NCI-H460 (cell line): ENCODE measurements around the gene ABCD1. TPM values are rescaled to one million over a fixed set of nuclear protein-coding genes. Genes with fewer than 3 reads are reported as not detected.

ENCODE experiments used
- DNase-seq: peaks from one replicate; pipeline ENCODE4 v3.0.0-alpha.2; 2016; ENCODE audit warnings: low read depth; ENCODE audit errors: extremely low read depth
- total RNA-seq: library from RNA; depleted of rRNA; stranded (reverse); fragments of >200 nt; shearing (Covaris generic); gene quantifications from 2 replicates; pipeline ENCODE4 v1.2.3, GENCODE V29; 2014

ABCD1 gene
- total RNA-seq, 1 experiment from 2014 or later, result 11.2 TPM

- DNase-seq, result no peak
Measured at GRCh38 chrX:153770601-153771414, 46.2 kb downstream of the ABCD1 start.

DNA sequence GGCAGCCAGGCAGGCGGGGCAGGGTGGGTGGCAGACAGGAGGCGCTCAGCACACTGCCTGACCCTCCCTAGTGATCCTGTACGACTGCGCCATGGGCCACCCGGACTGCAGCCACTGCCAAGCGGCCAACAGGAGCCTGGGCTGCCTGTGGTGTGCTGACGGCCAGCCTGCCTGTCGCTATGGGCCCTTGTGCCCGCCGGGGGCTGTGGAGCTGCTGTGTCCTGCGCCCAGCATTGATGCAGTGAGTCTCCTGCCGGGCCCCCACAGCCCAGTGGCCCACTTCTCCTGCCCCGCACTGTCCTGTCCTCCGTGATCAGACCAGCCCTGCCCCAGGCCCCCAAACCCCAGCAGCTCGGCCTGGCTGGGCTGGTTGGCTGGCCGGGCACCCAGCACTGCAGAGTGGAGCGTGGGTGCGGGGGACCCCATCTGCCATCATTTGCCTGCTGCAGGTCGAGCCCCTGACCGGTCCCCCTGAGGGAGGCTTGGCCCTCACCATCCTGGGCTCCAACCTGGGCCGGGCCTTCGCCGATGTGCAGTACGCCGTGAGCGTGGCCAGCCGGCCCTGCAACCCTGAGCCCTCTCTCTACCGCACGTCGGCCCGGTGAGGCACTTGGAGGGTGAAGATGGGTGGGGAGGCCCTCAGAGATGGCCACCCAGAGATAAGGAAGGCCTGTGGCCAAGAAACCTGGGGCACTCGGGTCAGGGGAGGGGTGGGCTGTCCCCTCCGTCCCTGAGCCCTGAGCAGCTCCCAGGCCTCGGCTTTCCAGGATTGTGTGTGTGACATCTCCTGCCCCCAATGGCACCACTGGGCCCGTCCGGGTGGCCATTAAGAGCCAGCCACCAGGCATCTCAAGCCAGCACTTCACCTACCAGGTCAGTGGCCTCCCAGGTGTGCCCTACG, 47.0 kb downstream of the ABCD1 start:
- no peak for DNase-seq

GRCh38 chrX:153772316-153773217, 47.9 kb downstream of the ABCD1 start:
- no peak for DNase-seq

GRCh38 chrX:153773218-153773611, 48.6 kb downstream of the ABCD1 start:
- DNase-seq, result no peak

DNA sequence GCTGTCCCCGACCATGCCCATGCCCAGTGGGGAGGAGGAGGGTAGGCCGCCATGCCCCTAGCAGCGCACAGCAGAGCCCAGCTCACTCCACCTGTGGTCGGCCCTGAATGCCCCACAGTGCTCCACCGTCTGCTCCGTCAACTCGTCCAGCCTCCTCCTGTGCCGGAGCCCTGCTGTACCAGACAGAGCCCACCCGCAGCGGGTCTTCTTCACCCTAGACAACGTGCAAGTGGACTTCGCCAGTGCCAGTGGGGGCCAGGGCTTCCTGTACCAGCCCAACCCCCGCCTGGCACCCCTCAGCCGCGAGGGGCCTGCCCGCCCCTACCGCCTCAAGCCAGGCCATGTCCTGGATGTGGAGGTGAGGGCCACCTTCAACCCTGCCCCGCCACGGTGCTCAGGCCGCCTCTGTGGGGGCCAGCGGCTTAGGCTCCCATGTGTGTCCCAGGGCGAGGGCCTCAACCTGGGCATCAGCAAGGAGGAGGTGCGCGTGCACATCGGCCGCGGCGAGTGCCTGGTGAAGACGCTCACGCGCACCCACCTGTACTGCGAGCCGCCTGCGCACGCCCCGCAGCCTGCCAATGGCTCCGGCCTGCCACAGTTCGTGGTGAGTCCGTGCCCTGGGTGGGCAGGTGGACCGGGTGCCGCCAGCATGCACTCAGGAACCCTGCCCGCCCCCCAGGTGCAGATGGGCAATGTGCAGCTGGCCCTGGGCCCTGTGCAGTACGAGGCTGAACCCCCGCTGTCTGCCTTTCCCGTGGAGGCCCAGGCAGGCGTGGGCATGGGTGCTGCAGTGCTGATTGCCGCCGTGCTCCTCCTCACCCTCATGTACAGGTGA, 49.3 kb downstream of the ABCD1 start:
- DNase-seq, result no peak

DNA sequence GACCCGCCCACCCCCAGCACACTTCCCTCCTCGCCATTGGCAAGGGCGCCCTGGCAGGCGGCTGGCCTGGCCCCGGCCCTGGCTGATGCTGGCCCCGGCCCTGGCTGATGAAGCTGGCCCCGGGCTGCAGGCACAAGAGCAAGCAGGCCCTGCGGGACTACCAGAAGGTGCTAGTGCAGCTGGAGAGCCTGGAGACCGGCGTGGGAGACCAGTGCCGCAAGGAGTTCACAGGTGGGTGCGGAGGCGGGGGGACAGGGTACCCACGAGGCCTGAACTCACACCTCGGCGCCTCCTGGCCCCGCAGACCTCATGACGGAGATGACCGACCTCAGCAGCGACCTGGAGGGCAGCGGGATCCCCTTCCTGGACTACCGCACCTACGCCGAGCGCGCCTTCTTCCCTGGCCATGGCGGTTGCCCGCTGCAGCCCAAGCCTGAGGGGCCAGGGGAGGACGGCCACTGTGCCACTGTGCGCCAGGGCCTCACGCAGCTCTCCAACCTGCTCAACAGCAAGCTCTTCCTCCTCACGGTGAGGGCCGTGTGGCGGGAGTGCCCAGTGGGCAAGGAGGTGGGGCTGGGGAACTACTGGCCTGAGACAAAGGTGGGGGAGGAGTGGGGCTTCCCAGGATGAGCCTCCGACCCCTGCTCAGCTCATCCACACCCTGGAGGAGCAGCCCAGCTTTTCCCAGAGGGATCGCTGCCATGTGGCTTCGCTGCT, 50.1 kb downstream of the ABCD1 start:
- DNase-seq, result no peak

DNA sequence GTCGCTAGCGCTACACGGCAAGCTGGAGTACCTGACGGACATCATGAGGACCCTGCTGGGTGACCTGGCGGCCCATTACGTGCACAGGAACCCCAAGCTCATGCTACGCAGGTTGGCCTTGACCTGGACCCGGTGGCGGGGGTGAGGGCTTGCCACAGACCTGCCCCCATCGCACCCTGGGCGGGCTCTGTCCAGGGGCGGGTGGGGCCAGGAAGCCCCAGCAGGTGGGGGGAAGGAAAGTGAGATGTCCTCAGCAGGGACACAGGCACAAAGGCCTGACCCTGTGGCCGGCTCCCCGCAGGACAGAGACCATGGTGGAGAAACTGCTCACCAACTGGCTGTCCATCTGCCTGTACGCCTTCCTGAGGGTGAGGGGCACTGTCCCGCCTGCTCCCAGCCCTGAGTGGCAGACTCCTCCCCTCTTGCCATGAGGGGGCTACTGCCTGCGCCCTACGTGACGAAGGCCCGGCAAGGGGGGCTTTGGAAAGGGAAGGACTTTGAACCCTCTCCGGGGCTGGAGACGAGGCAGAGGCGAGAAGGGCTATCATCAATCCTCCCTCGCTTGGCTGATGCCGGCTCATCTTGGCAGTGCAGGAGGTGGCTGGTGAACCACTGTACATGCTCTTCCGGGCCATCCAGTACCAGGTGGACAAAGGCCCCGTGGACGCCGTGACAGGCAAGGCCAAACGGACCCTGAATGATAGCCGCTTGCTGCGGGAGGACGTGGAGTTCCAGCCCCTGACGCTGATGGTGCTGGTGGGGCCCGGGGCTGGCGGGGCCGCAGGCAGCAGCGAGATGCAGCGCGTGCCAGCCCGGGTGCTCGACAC, 50.9 kb downstream of the ABCD1 start:
- DNase-seq, result no peak

DNA sequence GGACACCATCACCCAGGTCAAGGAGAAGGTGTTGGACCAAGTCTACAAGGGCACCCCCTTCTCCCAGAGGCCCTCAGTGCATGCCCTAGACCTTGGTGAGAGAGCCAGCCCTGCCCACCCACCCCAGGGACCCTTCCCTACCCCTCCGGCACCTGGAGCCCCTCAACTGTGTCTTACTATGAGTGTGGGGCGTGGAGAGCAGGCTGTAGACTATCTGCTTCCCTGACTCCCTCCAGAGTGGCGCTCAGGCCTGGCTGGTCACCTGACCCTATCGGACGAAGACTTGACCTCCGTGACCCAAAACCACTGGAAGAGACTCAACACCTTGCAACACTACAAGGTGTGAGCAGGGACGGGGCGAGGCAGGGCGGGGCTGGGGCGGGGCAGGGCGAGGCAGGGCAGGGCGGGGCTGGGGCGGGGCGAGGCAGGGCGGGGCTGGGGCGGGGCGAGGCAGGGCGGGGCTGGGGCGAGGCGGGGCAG, 51.5 kb downstream of the ABCD1 start:
- no peak for DNase-seq

- DNase-seq, result no peak
Measured at GRCh38 chrX:153776611-153777045, 52.0 kb downstream of the ABCD1 start.

GRCh38 chrX:153777261-153778090, 52.8 kb downstream of the ABCD1 start:
- DNase-seq, result no peak

DNA sequence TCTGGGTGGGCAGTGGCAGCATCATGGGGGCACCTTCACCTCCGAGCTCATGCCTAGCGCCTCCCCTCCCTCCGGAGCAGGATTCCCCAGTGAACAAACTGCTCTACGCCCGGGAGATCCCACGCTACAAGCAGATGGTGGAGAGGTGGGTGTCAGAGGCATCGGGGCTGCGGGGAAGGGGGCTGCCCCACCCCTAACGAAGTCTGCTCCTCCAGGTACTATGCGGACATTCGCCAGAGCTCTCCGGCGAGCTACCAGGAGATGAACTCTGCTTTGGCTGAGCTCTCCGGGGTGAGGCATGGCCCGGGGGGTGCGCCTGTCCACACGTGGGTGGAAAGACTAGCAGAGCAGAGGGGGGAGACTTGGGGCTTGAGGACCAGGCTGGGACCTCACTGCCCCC, 53.5 kb downstream of the ABCD1 start:
- no peak for DNase-seq

DNA sequence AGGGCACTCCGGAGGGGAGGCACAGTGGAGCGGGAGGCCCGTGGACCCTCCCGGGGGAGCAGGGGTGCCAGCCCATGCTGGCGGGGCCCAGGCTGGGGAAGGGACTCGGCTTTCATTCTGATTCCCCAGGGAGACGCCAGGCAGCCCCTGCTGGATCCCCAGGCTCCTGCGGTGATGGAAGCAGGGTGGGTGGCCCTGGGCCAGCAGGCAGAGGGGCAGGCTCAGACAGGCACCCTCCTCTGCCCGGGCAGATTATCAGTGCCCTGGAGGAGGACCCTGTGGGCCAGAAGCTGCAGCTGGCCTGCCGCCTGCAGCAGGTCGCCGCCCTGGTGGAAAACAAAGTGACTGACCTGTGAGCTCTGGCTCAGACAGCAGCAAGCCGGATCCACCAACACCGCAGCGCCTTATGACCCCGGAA, 54.0 kb downstream of the ABCD1 start:
- no peak for DNase-seq

DNA sequence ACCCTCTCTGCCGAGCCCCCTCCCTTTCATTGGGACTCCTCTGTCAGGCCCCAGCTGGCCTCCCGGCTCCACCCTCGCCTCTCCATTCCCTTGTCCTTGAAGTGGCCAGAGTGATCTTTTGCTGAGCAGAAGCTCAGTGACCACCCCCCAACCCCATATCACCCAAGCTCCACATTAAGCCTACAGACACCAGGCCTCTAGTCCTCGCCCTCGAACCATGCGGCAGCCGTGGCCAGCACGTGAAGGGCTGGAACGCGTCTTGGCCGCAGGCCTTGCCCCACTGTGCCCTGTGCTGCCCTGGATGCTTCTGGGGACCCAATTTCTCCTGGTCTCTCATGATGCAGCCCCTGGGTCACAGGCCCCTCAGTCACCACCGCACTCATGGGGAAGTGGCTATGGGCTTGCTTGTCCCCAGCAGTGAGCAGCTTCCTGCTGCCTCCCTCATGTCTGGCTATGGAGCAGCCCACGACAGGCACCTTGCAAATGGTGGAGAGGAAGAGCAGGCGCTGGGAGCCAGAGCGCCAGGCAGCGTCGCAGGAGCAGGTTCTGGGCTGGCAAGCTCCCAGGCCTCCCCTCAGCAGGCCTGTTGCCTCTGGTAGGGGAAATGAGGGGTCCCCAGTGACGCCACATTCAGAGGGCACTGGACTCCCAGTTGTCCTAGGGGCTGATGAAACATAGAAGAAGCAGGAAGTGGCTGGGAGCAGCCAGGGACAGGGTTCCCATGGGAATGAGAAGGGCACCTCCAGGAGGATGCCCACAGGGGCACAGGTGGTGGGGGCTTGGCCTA, 55.4 kb downstream of the ABCD1 start:
- DNase-seq, result no peak

DNA sequence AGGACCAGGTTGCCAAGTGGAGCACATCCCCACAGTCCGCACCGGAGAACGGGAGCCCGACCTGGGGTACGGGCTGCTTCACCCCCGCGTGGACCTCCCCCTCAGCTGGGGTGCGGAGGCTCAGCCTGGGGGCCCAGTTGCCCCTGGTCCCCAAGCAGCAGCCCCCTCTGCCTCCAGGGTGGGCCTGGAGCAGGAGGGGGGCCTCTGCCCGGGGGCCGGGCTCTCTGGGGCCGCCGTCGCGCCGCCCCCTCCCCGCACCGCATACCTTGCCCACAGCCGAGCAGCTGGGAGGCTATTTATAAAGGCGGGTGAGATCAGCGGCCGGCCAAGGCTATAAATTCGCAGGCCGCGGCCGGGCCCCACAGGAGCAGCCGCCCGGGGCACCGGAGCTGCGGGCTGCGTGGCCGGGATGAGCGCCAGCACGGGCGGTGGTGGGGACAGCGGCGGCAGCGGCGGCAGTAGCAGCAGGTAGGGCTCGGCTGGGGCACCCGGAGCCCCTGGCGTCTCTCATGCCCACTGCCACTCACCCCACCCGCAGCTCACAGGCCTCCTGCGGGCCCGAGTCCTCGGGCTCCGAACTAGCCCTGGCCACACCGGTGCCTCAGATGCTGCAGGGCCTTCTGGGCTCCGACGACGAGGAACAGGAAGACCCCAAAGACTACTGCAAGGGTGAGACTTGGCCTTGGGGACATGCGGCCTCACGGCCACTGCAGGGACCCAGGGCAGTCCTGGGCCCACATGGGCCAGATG, 56.2 kb downstream of the ABCD1 start, which contains the start of gene SRPK3:
TSS of gene SRPK3 (plus strand) at position 364 of the 750 bp plus-strand sequence. CDS start at position 410, 46 bp downstream.
- DNase-seq, result no peak

DNA sequence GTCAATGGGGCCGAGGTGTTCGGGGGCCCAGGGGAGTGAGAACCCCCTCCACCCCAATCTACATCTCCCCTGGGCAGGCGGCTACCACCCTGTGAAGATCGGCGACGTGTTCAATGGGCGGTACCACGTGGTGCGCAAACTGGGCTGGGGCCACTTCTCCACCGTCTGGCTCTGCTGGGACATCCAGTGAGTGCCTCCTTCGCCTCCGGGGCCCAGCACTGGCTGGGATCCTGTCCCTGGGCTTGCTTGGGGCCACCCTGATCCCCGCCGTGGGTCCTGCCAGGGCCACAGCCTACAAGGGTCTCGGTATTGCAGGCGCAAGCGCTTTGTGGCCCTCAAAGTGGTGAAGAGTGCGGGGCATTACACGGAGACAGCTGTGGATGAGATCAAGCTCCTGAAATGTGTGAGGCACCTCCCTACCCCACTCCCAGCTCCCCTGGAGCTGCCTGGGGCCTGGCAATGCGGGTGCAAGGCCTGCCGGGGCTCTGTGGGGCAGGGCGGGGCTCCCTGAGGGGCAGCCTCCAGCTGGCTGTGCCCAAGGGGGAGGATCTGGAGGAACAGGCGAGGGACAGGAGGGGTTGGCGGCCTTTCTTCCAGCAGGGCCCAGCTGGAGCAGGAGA, 56.9 kb downstream of the ABCD1 start:
- no peak for DNase-seq
